ENCODE data around the gene SLC6A2.

SLC6A2 gene

DNA sequence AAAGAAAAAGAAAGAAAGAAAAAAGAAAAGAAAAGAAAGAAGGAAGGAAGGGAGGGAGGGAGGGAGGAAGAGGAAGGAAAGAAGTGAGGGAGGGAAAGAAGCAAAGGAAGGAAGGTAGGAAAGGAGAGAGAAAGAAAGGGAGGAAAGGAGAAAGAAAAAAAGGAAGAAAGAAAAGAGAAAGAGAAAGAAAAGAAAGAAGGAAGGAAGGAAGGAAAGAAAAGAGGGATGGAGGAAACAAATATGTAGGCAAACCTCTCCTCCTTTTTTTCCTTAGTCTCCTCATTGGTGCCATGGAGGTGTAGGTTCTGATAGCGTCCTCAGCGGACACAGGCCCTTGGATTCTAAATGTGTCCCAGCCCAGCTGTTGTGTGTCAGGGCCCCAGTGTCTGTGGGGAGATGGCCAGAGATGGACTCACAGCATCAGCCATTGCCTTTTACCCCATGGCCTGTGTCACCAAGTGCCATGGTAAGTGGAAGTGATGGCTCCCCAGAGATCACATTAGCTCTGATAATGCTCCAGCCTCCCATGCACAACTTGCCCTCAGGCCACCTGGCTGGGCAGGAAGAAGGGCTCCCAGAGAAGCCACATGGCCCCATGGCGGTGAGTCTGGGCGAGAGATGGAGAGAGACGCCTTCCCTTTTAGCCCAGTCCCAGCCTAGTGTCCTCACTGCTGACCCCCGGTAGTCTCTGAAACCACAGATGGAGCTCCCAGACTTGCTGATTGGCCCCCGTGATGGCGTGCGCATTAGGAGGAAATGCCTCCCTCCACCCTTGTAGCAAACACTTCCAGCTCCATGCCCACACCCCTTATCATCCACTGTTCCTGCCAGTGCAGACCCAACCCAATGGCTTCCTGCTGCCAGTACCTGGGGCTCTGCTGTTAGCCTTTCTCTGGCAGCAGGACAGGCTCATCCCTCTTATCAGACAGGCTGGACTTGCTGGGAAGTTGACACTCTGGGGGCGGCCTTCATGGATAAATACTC, 3.7 kb upstream of the SLC6A2 start:
- no peak for DNase-seq

- DNase-seq = no peak
Observed at GRCh38 chr16:55653106-55653505, 2.7 kb upstream of the SLC6A2 start.

DNA sequence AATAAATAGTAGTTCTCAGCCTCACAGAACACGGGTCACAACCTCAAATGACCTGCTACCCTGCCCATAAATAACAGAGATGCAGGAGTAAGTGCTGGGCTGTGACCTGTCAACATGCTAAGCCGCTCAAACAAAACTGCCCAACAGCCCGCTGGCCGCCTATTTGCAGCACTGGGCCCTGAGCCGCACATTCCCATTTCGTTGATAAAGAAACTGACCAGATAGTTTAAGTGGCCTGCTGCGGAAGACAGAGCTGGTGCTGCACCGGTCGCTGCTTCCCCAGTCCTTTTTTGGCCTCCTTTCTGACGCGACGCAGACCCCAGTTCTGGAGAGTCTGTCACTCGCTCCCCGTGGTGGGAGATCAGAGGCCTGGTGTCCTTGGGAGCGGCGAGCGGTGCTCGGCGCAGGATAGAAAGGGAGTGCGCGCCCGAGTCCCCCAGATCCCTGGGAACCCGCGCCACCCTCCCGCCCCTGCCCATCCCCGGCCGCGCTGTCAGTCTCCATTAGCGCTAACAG, 349 bp upstream of the SLC6A2 start:
- no peak for DNase-seq

- DNase-seq = no peak
Observed at GRCh38 chr16:55656691-55657092, 904 bp downstream of the SLC6A2 start.

DNA sequence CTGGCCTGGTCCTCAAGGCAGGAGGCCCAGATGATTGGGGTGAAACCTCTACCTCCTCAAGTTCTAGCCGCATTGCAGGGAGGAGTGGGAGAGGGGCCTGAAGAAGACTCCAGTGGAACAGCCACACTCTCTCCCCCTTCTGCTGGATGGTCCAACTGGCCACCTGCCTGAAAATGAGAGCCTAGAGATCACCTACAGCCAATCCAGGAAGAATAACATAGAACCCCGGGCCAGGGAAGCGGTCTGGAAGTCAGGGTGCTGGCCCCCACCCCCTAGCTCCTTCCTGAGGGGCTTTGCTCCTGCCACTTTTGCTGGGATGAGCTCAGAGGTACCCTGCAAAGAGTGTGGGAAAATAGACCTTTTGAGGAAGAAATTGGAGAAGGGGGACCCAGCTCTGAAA, 1.8 kb downstream of the SLC6A2 start:
- DNase-seq = no peak

GRCh38 chr16:55658898-55659420, 3.2 kb downstream of the SLC6A2 start:
- no peak for DNase-seq

- no peak for DNase-seq
Observed at GRCh38 chr16:55660026-55660425, 4.2 kb downstream of the SLC6A2 start.

DNA sequence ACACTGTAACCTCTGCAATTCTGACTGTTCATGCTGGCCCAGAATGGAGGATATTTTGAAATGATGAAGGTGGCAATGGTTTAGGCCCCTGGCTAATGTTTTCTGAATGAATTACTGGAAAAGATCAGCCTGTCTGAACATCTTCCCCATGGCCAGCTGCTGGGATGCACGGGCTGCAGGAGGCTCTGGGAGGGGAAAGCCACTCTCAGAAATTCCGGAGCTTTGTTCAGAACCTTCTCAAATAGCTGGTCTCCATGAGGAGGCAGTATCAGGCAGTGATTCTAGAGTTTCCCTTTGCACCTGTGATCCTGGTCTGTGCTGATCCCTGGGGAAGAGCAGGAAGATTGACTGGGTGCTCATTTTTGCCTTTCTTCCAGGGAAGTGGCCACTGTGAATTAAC, 5.0 kb downstream of the SLC6A2 start:
- DNase-seq = no peak

DNA sequence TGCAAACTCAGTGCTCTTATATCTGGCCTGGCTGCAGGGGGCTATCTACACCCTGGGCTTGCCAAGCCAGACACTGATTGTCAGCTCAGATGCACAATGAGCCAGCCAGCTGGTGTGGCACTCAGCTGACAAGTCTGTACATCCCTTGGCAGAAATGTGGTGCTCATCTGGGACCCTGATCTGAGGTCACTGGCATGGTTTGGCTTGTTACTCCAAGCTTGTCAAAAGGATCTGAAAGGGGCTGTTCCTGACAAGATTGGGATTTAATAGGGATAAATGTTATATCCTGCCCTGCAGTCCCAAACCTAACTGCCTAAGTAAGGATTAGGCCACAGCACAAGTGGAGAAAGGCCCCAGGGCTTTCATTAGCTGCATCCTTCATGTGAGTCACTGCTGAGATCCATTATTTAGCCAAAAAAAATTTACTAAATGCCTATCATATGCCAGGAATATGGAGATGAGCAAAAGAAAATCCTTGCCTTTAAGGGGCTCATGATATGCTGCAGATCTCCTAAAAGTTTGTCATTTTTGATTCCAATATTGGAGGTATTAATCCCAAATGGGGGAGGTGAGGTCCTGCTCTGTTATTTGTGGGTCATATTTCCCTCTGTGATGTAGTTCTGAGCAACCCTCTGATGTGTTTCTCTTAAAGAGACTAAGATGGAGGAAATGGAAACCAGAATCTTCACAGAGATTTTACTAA, 6.3 kb downstream of the SLC6A2 start:
- DNase-seq = no peak

GRCh38 chr16:55662644-55663031, 6.8 kb downstream of the SLC6A2 start:
- DNase-seq = no peak

- no peak for DNase-seq
Observed at GRCh38 chr16:55663225-55663624, 7.4 kb downstream of the SLC6A2 start.

GRCh38 chr16:55663765-55664677, 8.2 kb downstream of the SLC6A2 start:
- DNase-seq = no peak

GRCh38 chr16:55664786-55665407, 9.1 kb downstream of the SLC6A2 start:
- no peak for DNase-seq

DNA sequence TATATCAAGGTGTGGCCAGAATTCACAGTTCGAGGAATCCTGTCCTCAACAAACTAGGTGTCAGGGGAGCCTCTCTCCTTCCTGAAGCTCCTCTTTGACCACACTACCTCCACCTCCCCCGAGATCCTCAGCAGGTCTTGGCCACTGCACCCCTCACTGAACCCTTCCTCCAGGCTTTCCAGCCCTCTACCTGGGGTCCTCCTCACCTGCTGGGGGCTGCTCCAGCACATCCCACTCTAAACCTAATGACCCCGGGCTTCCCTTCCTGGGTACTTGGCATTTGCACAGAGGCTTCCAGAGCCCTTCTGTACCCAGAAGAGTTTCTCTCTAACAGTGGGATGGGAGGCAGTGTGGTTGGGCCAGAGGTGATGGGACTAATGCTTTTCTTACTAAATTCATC, 9.7 kb downstream of the SLC6A2 start:
- no peak for DNase-seq

DNA sequence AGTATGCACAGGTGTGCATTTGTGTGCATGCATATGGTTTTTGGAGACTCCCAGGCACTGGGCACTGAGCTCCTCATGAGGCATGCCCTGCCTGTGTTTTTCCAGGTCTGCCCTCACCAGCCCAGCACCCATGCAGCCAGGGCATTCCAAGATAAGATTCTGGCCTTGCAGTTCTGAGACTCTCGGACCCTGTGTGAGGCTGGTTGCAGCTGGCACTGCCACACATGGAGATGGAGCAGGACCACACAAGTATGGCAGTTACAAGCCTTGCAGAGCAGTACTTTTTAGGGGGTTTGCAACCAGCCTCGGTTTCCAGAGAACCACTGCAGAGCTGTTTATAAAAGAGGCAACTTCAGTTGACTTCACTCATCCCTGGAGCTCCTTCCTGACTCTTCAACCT, 10.2 kb downstream of the SLC6A2 start:
- no peak for DNase-seq

DNA sequence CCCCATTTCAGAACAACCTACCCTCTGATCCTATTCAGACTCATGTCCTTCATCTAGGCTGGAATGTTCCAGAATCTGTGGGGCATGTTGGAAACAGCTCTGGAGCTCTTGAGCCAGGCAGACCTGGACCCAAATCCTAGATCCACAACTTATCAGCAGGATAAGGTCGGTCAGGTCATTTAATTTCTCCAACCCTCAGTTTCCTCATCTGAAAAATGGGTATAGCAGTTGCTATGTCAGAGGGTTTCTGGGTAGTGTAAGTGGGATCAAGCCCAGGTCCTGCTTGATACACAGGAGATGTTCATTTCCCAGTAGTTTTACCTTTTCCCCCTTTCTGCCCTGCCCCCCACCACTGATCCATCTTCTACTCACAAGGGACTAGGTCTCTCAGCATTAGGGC, 12.0 kb downstream of the SLC6A2 start:
- no peak for DNase-seq

DNA sequence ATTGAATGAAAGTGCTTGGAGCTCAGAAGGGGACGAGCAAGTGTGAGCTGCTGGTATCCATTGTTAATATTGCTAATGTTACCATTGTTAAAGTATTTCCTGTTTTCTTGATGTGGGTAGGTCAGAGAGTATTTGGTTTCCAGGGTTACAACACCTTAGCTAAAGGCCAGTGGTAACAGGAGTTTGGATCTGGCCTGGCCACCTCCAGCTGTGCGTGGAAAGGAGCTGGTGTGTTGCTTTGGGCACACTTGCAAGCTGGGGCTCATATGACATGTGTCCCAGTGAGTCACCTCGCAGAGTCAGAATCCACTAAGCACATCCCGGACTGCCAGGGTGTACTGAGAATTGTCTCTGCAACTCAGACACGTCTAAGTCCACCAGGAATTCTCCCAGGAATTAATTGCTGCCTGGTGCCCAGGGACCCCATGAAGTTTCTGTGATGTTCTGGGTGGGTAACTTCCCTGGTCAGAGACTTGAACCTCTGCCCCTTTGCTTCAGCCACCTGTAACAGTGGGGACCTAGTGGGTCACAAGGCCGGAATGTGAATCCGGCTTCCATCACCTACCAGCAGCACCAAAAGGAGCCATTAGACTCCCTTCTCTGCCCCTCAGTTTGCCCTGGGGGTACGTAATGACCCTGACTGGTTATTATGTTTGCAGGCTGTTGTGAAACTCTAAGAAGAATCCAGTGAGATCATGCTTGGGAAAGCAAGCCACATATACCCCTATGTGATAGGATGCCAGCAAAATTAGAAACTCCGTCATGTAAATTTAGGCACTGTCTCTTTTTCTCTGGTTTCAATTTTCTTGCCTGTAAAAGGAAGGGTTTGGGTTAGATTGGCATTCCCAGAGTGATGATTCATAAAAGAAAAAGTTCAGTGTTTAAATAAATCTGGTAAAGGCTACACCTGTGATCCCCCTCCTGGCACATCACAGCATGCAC, 12.8 kb downstream of the SLC6A2 start:
- DNase-seq = no peak

- DNase-seq = no peak
Observed at GRCh38 chr16:55671206-55671973, 15.6 kb downstream of the SLC6A2 start.

DNA sequence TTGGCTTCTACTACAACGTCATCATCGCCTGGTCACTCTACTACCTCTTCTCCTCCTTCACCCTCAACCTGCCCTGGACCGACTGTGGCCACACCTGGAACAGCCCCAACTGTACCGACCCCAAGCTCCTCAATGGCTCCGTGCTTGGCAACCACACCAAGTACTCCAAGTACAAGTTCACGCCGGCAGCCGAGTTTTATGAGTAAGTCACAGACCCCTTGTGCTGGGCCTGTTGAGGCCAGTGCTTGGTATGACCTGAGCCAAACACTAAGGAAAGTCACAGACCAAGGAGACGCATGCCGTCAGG, 16.1 kb downstream of the SLC6A2 start:
- no peak for DNase-seq

- DNase-seq = no peak
Observed at GRCh38 chr16:55672471-55672870, 16.7 kb downstream of the SLC6A2 start.

Measured in stimulated activated CD4-positive, alpha-beta T cell treated with anti-CD3 and anti-CD28 coated beads, Interleukin-1b, Interleukin-23, amount 100 ng/mL, for 48 hours (primary cell).